A172 (cell line): Measurements from ENCODE around the gene SKA2. TPM values are rescaled to one million over a fixed set of nuclear protein-coding genes. Genes with fewer than 3 reads are reported as not detected.
"Not testable (repeated sequence)": the region's sequence is repeated elsewhere in the genome, so short reads cannot be mapped to it uniquely, and the experiment has no call there.

Source experiments
- DNase-seq: peaks from one replicate; pipeline ENCODE4 v3.0.0-alpha.2; 2015; ENCODE audit warnings: low spot score
- total RNA-seq: library from RNA; depleted of rRNA; stranded (reverse); fragments of >200 nt; shearing (Covaris generic); gene quantifications from 2 replicates; pipeline ENCODE4 v1.2.3, GENCODE V29; 2014; rRNA removed

The SKA2 gene
- total RNA-seq, 1 experiment from 2014 or later, result 313 TPM

DNA sequence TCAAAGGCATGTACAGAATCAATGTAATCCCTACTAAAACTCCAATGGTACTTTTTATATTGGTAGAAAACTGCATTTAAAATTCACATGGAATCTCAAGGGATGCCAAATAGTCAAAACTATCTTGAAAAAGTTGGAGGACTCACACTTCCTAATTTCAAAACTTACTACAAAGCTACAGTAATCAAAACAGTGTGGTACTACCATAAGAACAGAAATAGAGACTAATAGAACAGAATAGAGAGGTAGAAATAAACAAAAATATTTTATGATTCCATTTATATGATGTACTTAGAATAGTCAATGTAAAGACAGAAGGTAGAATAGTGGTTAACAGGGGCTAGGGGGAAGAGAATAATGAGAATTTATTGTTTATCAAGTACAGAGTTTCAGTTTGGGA, 57.1 kb downstream of the SKA2 start:
- no peak for DNase-seq

GRCh38 chr17:59094861-59095530, 60.0 kb downstream of the SKA2 start:
- no peak for DNase-seq

- DNase-seq, result peak; percentile 93
These were observed 61.2 kb downstream of the SKA2 start for GRCh38 chr17:59093702-59094231.

GRCh38 chr17:59093145-59093701, 61.8 kb downstream of the SKA2 start:
- DNase-seq, result no peak

GRCh38 chr17:59090593-59090992, 64.4 kb downstream of the SKA2 start:
- not testable (repeated sequence) for DNase-seq

DNA sequence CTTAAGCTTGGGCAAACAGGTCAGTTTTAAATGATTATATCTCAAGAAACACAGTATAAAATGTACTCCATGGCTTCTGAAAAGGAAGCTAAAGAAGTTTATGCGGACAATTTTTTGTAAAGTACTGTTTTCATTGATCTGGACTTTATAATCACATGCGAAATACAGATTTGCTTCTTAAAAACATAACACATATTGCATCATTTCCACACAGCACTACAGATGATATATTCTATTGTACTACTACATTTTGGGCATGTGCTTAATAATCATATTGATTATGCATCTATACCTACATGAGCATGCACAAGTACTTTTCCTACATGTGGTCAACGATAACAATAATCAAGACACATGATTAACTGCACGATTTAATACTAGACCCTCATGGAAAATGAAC, 70.8 kb downstream of the SKA2 start:
- DNase-seq, result no peak

- DNase-seq, result peak; percentile 36
These were observed 80.5 kb downstream of the SKA2 start for GRCh38 chr17:59074494-59074893.

DNA sequence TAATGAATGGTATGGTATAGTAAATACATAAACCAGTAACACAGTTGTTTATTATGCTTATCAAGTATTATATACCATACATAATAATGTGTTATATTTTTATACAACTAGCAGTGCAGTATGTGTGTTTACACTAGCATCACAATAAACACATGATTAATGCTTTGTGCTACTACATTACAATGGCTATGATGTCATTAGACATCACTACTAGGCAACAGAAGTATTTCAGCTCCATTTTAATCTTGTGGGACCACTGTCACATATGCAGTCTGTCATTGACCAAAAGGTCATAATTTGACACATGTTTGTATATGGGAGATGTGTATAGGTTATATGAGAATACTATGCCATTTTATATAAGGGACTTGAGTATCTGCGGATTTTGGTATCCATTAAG, 81.0 kb downstream of the SKA2 start:
- no peak for DNase-seq

GRCh38 chr17:59069856-59070255, 85.1 kb downstream of the SKA2 start:
- DNase-seq, result no peak

- DNase-seq, result no peak
These were observed 87.2 kb downstream of the SKA2 start for GRCh38 chr17:59067756-59068155.

DNA sequence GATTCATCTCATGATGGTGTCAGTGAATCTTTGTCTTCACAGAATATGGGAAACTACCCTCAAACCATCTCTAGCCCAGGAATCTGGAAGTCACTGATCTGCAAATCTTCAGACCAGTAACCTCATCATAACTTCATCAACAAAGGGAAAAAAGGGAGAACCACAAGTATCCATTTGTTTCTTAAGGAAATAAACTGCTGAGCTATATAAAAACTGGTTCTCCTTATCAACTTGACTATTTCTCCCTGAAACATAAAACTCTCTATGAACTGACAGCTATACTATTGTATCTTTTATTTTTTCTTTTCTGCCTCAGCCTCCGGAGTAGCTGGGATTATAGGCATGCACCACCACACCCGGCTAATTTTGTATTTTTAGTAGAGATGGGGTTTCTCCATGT, 87.6 kb downstream of the SKA2 start:
- no peak for DNase-seq

GRCh38 chr17:59062509-59062908, 92.5 kb downstream of the SKA2 start:
- DNase-seq, result no peak

Other genes starting within 250 kb of the SKA2 start
- gene TRIM37, start 48.3 kb downstream of the SKA2 start, total RNA-seq, result 63.4 and 68.8 TPM in 2 replicates
- 29.4 and 32.5 TPM in 2 replicates for gene PRR11, start 560 bp upstream of the SKA2 start, total RNA-seq
- 27.6 and 31.5 TPM in 2 replicates for gene SMG8, start 54.8 kb upstream of the SKA2 start, total RNA-seq
- gene GDPD1, start 65.3 kb upstream of the SKA2 start, total RNA-seq, result 0.29 and 2.3 TPM in 2 replicates
- gene YPEL2, start 176.5 kb upstream of the SKA2 start, total RNA-seq, result 0.38 and 1.2 TPM in 2 replicates